ENCODE measurements around the gene IL1RAP.

IL1RAP gene

DNA sequence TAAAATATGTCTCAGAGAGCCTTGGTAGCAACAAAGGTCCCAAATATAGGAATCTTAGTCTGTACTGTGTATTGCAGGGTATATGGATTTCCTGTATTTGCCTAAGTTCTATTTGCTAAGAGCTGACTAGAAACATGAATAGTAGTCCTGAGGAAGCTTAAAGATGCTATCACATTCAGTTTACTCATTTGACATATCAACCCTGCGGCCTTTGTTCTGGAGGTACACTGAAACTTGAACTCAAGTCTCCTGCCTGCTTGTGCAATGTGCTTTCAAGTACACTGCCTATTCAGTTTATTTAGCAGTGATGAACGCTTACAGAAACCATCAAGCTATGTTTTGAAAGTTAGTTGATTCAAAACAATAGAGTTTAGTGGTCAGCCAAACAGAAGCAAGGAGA, 21.1 kb downstream of the IL1RAP start:
- Histone ChIP-seq H3K36me3 (ENCODE audit: control insufficient read depth, insufficient read depth, low read length) (no peaks in the 10 kb centered on the region), H3K79me2 (no peaks in the 10 kb centered on the region), H3K9ac (no peak overlapping the region), H3K9me3 (ENCODE audit: control insufficient read depth, low read length) (no peaks in the 10 kb centered on the region), H3K4me3 (ENCODE audit: low read depth, low read length) (no peak overlapping the region), H3K27me3 (ENCODE audit: control insufficient read depth, insufficient read depth, low read length) (no peaks in the 10 kb centered on the region), H3K27ac (no peak overlapping the region), H3K4me2 (ENCODE audit: low read length) (no peak overlapping the region), H3K4me1 (no peaks in the 10 kb centered on the region), H2AFZ (no peak overlapping the region)
- TF ChIP-seq, protein P1, sequence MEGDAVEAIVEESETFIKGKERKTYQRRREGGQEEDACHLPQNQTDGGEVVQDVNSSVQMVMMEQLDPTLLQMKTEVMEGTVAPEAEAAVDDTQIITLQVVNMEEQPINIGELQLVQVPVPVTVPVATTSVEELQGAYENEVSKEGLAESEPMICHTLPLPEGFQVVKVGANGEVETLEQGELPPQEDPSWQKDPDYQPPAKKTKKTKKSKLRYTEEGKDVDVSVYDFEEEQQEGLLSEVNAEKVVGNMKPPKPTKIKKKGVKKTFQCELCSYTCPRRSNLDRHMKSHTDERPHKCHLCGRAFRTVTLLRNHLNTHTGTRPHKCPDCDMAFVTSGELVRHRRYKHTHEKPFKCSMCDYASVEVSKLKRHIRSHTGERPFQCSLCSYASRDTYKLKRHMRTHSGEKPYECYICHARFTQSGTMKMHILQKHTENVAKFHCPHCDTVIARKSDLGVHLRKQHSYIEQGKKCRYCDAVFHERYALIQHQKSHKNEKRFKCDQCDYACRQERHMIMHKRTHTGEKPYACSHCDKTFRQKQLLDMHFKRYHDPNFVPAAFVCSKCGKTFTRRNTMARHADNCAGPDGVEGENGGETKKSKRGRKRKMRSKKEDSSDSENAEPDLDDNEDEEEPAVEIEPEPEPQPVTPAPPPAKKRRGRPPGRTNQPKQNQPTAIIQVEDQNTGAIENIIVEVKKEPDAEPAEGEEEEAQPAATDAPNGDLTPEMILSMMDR (IDR thresholded peaks at IDR 0.05) = no peak

DNA sequence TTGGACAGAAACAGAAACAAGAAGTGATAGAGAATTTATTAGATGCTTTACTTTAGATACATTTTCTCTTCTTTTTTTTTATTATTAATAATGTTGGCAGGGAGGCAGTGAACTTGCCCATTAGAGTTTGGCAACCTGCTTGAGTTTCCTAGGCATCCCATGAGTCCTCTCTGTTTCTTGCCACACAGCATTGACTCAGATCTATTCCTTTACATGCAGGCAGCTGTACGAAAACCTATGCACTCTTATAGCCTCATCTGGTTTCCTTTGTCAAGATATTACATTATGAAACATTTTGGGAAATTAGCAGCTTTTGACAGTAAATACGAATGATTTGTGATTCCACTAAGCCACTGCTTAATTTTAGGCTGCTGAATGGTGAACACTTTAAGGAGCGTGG, 23.3 kb downstream of the IL1RAP start:
- no peak overlapping the region for H3K4me2 ChIP-seq (ENCODE audit: low read length)
- H3K27me3 ChIP-seq (ENCODE audit: control insufficient read depth, insufficient read depth, low read length) = no peaks in the 10 kb centered on the region
- H3K9ac ChIP-seq = no peak overlapping the region
- no peaks in the 10 kb centered on the region for H3K79me2 ChIP-seq
- H3K27ac ChIP-seq = no peak overlapping the region
- no peaks in the 10 kb centered on the region for H3K4me1 ChIP-seq
- H3K36me3 ChIP-seq (ENCODE audit: control insufficient read depth, insufficient read depth, low read length) = no peaks in the 10 kb centered on the region
- H3K4me3 ChIP-seq (ENCODE audit: low read depth, low read length) = no peak overlapping the region
- H3K9me3 ChIP-seq (ENCODE audit: control insufficient read depth, low read length) = no peaks in the 10 kb centered on the region
- TF ChIP-seq, protein P1 (IDR thresholded peaks at IDR 0.05) = no peak
- no peak overlapping the region for H2AFZ ChIP-seq

DNA sequence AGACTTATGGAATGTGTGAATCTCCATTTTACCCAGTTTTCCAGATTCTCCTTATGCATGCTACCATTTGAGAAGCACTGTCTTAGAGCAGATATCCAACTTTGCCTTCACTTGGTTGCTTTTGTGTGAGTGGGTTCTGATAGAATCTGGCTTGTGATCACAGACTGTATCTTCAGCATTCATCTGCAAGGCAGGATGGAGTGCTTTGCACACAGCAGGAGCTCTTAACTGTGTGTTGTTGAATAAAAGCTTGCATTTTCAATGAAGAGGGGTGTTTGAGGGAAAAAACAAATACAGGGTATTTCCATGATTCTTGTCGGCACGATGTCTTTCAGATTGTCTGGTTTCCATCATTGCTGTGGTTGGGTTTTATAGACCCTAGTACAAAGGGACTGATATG, 24.4 kb downstream of the IL1RAP start:
- H2AFZ ChIP-seq = no peak overlapping the region
- H3K9me3 ChIP-seq (ENCODE audit: control insufficient read depth, low read length) = no peaks in the 10 kb centered on the region
- no peaks in the 10 kb centered on the region for H3K79me2 ChIP-seq
- H3K27ac ChIP-seq = no peak overlapping the region
- no peak overlapping the region for H3K9ac ChIP-seq
- no peak overlapping the region for H3K4me2 ChIP-seq (ENCODE audit: low read length)
- TF ChIP-seq, protein P1 (IDR thresholded peaks at IDR 0.05) = no peak
- no peaks in the 10 kb centered on the region for H3K27me3 ChIP-seq (ENCODE audit: control insufficient read depth, insufficient read depth, low read length)
- H3K36me3 ChIP-seq (ENCODE audit: control insufficient read depth, insufficient read depth, low read length) = no peaks in the 10 kb centered on the region
- no peak overlapping the region for H3K4me3 ChIP-seq (ENCODE audit: low read depth, low read length)
- H3K4me1 ChIP-seq = no peaks in the 10 kb centered on the region

DNA sequence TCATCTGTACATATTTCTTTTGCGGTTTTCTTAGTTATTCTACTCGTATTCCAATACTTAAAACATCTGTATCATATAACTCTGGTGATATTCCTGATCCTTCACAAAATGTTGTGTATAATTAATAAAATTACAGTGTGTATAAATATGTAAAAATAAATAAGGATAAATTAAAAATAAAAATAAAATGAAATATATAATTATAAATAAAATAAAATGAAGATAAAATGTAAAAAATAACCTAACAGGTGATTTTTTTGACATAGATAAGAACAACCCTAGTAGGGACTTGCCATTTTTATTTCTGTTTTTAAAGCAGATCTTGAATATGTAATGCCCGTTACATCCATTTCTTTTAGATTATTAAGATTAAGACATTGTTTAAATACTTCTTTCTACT, 25.6 kb downstream of the IL1RAP start:
- Histone ChIP-seq H3K27ac (no peak overlapping the region), H3K36me3 (ENCODE audit: control insufficient read depth, insufficient read depth, low read length) (no peaks in the 10 kb centered on the region), H3K9me3 (ENCODE audit: control insufficient read depth, low read length) (no peaks in the 10 kb centered on the region), H2AFZ (no peak overlapping the region), H3K4me1 (no peaks in the 10 kb centered on the region), H3K4me2 (ENCODE audit: low read length) (no peak overlapping the region), H3K27me3 (ENCODE audit: control insufficient read depth, insufficient read depth, low read length) (no peaks in the 10 kb centered on the region), H3K9ac (no peak overlapping the region), H3K79me2 (no peaks in the 10 kb centered on the region), H3K4me3 (ENCODE audit: low read depth, low read length) (no peak overlapping the region)
- TF ChIP-seq, protein P1 (IDR thresholded peaks at IDR 0.05) = no peak

DNA sequence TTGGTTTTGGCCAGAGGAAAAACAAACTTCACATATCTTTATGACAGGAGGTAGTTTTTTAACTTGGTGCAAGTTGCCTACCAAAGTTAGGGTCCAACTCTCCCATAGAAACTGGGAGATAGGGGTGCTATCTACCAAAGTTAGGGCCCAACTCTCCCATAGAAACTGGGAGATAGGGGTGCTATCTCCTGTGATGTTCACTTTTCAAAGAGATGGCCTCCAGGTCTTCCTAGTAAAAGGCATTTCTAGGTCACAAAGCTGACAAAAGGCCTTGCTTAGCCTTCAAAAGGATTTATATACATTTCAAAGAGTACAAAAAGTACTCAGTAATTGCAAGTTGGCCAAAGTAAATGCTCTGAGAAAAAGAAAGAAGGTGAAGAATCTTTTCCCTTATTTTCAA, 27.1 kb downstream of the IL1RAP start:
- Histone ChIP-seq H3K79me2 (no peaks in the 10 kb centered on the region), H3K9ac (no peak overlapping the region), H3K4me2 (ENCODE audit: low read length) (no peak overlapping the region), H3K9me3 (ENCODE audit: control insufficient read depth, low read length) (no peaks in the 10 kb centered on the region), H2AFZ (no peak overlapping the region), H3K27me3 (ENCODE audit: control insufficient read depth, insufficient read depth, low read length) (no peaks in the 10 kb centered on the region), H3K36me3 (ENCODE audit: control insufficient read depth, insufficient read depth, low read length) (no peaks in the 10 kb centered on the region), H3K4me1 (no peaks in the 10 kb centered on the region), H3K4me3 (ENCODE audit: low read depth, low read length) (no peak overlapping the region), H3K27ac (no peak overlapping the region)
- TF ChIP-seq, protein P1 (IDR thresholded peaks at IDR 0.05) = no peak

Measured in parathyroid adenoma (tissue), 2 donors.